Fibroblast of lung (primary cell): ENCODE results near the gene TUT1. TPM values are rescaled to one million over a fixed set of nuclear protein-coding genes. Genes with fewer than 3 reads are reported as not detected.

Experiments used
- DNase-seq, 2 donors: peaks; one replicate each; pipeline versions ENCODE4 v3.0.0 to v3.0.0-alpha.2; 2010; ENCODE audit warnings: low read depth in 2 of 2
- H2AFZ ChIP-seq: 2 replicates; pipeline ENCODE4 v1.5.1; 2012; ENCODE audit warnings: low read length, control low read depth, inconsistent platforms
- H3K27ac ChIP-seq: 2 replicates; pipeline ENCODE4 v1.5.1; 2011; ENCODE audit warnings: low read length, control low read depth; ENCODE audit not compliant: insufficient read depth
- H3K27me3 ChIP-seq: 2 replicates; pipeline ENCODE4 v1.5.1; 2011; ENCODE audit warnings: mild to moderate bottlenecking, low read length; ENCODE audit not compliant: control insufficient read depth, insufficient read depth
- H3K36me3 ChIP-seq: 2 replicates; pipeline ENCODE4 v1.5.1; 2011; ENCODE audit warnings: low read length; ENCODE audit not compliant: control insufficient read depth, insufficient read depth
- H3K4me1 ChIP-seq: 2 replicates; pipeline ENCODE4 v1.5.1; 2011; ENCODE audit warnings: low read length; ENCODE audit not compliant: control insufficient read depth, insufficient read depth; ENCODE audit errors: extremely low read depth
- H3K4me2 ChIP-seq: 2 replicates; pipeline ENCODE4 v1.5.1; 2011; ENCODE audit warnings: low read length, control low read depth; ENCODE audit not compliant: insufficient read depth; ENCODE audit errors: extremely low read depth
- H3K4me3 ChIP-seq, 4 experiments: fragments of 200-600 bp in 1 of 4; sonication (generic) in 1 of 4; replicated peaks in 1 of 4; 2 replicates each; pipeline ENCODE4 v1.5.1; 2011 to 2016; ENCODE audit warnings: low read length in 4 of 4, low read depth in 3 of 4, mild to moderate bottlenecking in 3 of 4, control low read depth in 2 of 4, inconsistent platforms in 1 of 4, mixed read lengths in 1 of 4; ENCODE audit not compliant: insufficient read depth in 1 of 4; ENCODE audit errors: control extremely low read depth in 1 of 4
- H3K79me2 ChIP-seq: 2 replicates; pipeline ENCODE4 v1.5.1; 2012; ENCODE audit warnings: mild to moderate bottlenecking, low read length, inconsistent platforms; ENCODE audit not compliant: control insufficient read depth, insufficient read depth
- H3K9ac ChIP-seq: 2 replicates; pipeline ENCODE4 v1.5.1; 2011; ENCODE audit warnings: mild to moderate bottlenecking, low read length, control low read depth; ENCODE audit not compliant: insufficient read depth
- H3K9me3 ChIP-seq: 2 replicates; pipeline ENCODE4 v1.5.1; 2012; ENCODE audit warnings: low read depth, low read length; ENCODE audit not compliant: control insufficient read depth, insufficient read depth
- H4K20me1 ChIP-seq: 2 replicates; pipeline ENCODE4 v1.5.1; 2011; ENCODE audit warnings: low read length; ENCODE audit not compliant: control insufficient read depth, insufficient read depth; ENCODE audit errors: extremely low read depth
- CTCF ChIP-seq, 2 donors: IDR thresholded peaks in 1 of 2; conservative IDR thresholded peaks in 1 of 2; 1 replicate in 1 of 2; 2 replicates in 1 of 2; pipeline ENCODE4 v1.5.1; 2011 to 2012; ENCODE audit warnings: low read length in 2 of 2, control low read depth in 1 of 2, inconsistent platforms in 1 of 2, low read depth in 1 of 2, mild to moderate bottlenecking in 1 of 2
- EZH2 ChIP-seq: IDR thresholded peaks from 2 replicates; pipeline ENCODE4 v1.5.1; 2012; ENCODE audit warnings: low read length, control low read depth, mild to moderate bottlenecking; ENCODE audit errors: missing control alignments
- polyA plus RNA-seq, 2 donors: library from polyadenylated mRNA; depleted of rRNA in 1 of 2; stranded (reverse) in 1 of 2; unstranded in 1 of 2; fragments of >200 nt; gene quantifications; 2 replicates each; pipeline ENCODE4 v1.2.1, GENCODE V29; 2011 to 2012; ENCODE audit warnings: missing spikeins in 1 of 2
- total RNA-seq: library from RNA; depleted of rRNA; stranded (reverse); fragments of >200 nt; gene quantifications from 2 replicates; pipeline ENCODE4 v1.2.1, GENCODE V29; 2014

Gene TUT1
- total and polyA plus RNA-seq, 2 donors (not counting 1 experiment from before 2014, with no cell fraction given), result 5.5 to 7.8 TPM

- TF ChIP-seq CTCF (conservative IDR thresholded peaks at IDR 0.05 in 1 of 2, IDR thresholded peaks at IDR 0.05 in 1 of 2; ENCODE audit: low read depth in 1 of 2, low read length in 2 of 2), result no peak
- no peaks in the 10 kb centered on the region for H3K27me3 ChIP-seq
- H4K20me1 ChIP-seq, result no peaks in the 10 kb centered on the region
- H3K4me2 ChIP-seq, result no peak overlapping the region
- H3K9me3 ChIP-seq, result no peaks in the 10 kb centered on the region
- H3K27ac ChIP-seq, result no peak overlapping the region
- no peak for DNase-seq
- no peak overlapping the region for H3K9ac ChIP-seq
- H2AFZ ChIP-seq, result no peak overlapping the region
- H3K79me2 ChIP-seq, result peaks cover 29% of the 10 kb centered on the region
- H3K4me3 ChIP-seq, result no peak overlapping the region
- peaks cover 12% of the 10 kb centered on the region for H3K4me1 ChIP-seq
- H3K36me3 ChIP-seq, result peaks cover 23% of the 10 kb centered on the region
Observed at GRCh38 chr11:62595124-62595523, 3.8 kb upstream of the TUT1 start.

- H3K4me3 ChIP-seq, result no peak overlapping the region
- H2AFZ ChIP-seq, result no peak overlapping the region
- H4K20me1 ChIP-seq, result no peaks in the 10 kb centered on the region
- H3K4me1 ChIP-seq, result peaks cover 10% of the 10 kb centered on the region
- H3K79me2 ChIP-seq, result peaks cover 21% of the 10 kb centered on the region
- peaks cover 24% of the 10 kb centered on the region for H3K36me3 ChIP-seq
- no peak overlapping the region for H3K4me2 ChIP-seq
- TF ChIP-seq CTCF (conservative IDR thresholded peaks at IDR 0.05 in 1 of 2, IDR thresholded peaks at IDR 0.05 in 1 of 2; ENCODE audit: low read depth in 1 of 2, low read length in 2 of 2) (peak; percentile 53 to 66), EZH2 (no peak)
- no peaks in the 10 kb centered on the region for H3K27me3 ChIP-seq
- no peaks in the 10 kb centered on the region for H3K9me3 ChIP-seq
- H3K27ac ChIP-seq, result no peak overlapping the region
- no peak overlapping the region for H3K9ac ChIP-seq
- DNase-seq, result peak; percentile 66 to 78
Observed at GRCh38 chr11:62593434-62594044, 2.2 kb upstream of the TUT1 start.

GRCh38 chr11:62592989-62593421 lies 1.7 kb upstream of the TUT1 start:
- no peak for DNase-seq
- H3K27ac ChIP-seq, result peak overlapping the region; percentile 91

More at GRCh38 chr11:62592989-62593421, 1.7 kb upstream of the TUT1 start:
- H3K4me3 ChIP-seq, result no peak overlapping the region
- H4K20me1 ChIP-seq, result no peaks in the 10 kb centered on the region
- H3K79me2 ChIP-seq, result peaks cover 16% of the 10 kb centered on the region
- peaks cover 22% of the 10 kb centered on the region for H3K36me3 ChIP-seq
- TF ChIP-seq EZH2, result no peak
- H3K9me3 ChIP-seq, result no peaks in the 10 kb centered on the region
- H3K4me2 ChIP-seq, result no peak overlapping the region
- no peak overlapping the region for H3K9ac ChIP-seq
- no peak overlapping the region for H2AFZ ChIP-seq
- peaks cover 10% of the 10 kb centered on the region for H3K4me1 ChIP-seq
- no peaks in the 10 kb centered on the region for H3K27me3 ChIP-seq
